Astrocyte of the cerebellum (primary cell): Measurements from ENCODE around the gene NSFL1C.

Experiments used
- DNase-seq: peaks from one replicate; pipeline ENCODE4 v3.0.0-alpha.2; 2011; ENCODE audit warnings: low read depth
- H3K4me3 ChIP-seq: 2 replicates; pipeline ENCODE4 v1.5.1; 2011; ENCODE audit warnings: mild to moderate bottlenecking, low read depth, low read length, moderate library complexity
- CTCF ChIP-seq: IDR thresholded peaks from 2 replicates; pipeline ENCODE4 v1.5.1; 2012; ENCODE audit warnings: low read length, low read depth, moderate library complexity, mild to moderate bottlenecking; ENCODE audit errors: missing control alignments
- in situ Hi-C: cut with HindIII; loops from 2 replicates; pipeline ENCODE4 v1.10.0; 2017; ENCODE audit warnings: low sequenced_read_pairs

Gene NSFL1C

GRCh38 chr20:1437235-1437904 is 29.3 kb downstream of the NSFL1C start:
- no peak overlapping the region for H3K4me3 ChIP-seq
- TF ChIP-seq CTCF = peak; percentile 82
- peak; percentile 76 for DNase-seq
- in situ Hi-C loops = loop anchor here (5.0 kb wide), 1 partner anchor 115 kb away; no protein-coding TSS in a partner anchor

- TF ChIP-seq CTCF = no peak
- in situ Hi-C loops = loop anchor here (5.0 kb wide), 1 partner anchor 114 kb away; no protein-coding TSS in a partner anchor
- H3K4me3 ChIP-seq = no peak overlapping the region
- DNase-seq = no peak
These were observed 30.4 kb downstream of the NSFL1C start for GRCh38 chr20:1436263-1436662.

- DNase-seq = no peak
- in situ Hi-C loops = loop anchor here (5.0 kb wide), 1 partner anchor 113 kb away; no protein-coding TSS in a partner anchor
- H3K4me3 ChIP-seq = no peak overlapping the region
- no peak for TF ChIP-seq CTCF
These were observed 31.3 kb downstream of the NSFL1C start for GRCh38 chr20:1435337-1435699.

- H3K4me3 ChIP-seq = no peak overlapping the region
- peak; percentile 90 for DNase-seq
- in situ Hi-C loops = loop anchor here (5.0 kb wide), 1 partner anchor 112 kb away; no protein-coding TSS in a partner anchor
- no peak for TF ChIP-seq CTCF
These were observed 31.9 kb downstream of the NSFL1C start for GRCh38 chr20:1434571-1435336.

- DNase-seq = no peak
- in situ Hi-C loops = no loop called here
- no peak for TF ChIP-seq CTCF
- no peak overlapping the region for H3K4me3 ChIP-seq
These were observed 35.5 kb downstream of the NSFL1C start for GRCh38 chr20:1431158-1431557.

GRCh38 chr20:1430004-1430451 is 36.6 kb downstream of the NSFL1C start:
- no peak for DNase-seq
- no peak overlapping the region for H3K4me3 ChIP-seq
- in situ Hi-C loops = no loop called here
- no peak for TF ChIP-seq CTCF
